SK-N-SH (cell line): Measurements from ENCODE around the gene NOL7. TPM values are rescaled to one million over a fixed set of nuclear protein-coding genes. Genes with fewer than 3 reads are reported as not detected.

Experiments
- CTCF ChIA-PET: fragments of 300-600, 350-600 bp; formaldehyde crosslinking; extraction: SDS; loops from one replicate; lab custom pipeline; 2021; lab: Yijun Ruan, JAX
- POLR2A ChIA-PET: fragments of 350-600 bp; sonication (Branson Sonifier 250); formaldehyde crosslinking; extraction: SDS; loops from one replicate; lab custom pipeline; 2020; ENCODE audit warnings: antibody characterized with exemption, inconsistent platforms; lab: Yijun Ruan, JAX
- DNase-seq: peaks from one replicate; pipeline ENCODE4 v3.0.0; 2012
- H2AFZ ChIP-seq: fragments of 200-600 bp; sonication (generic); 2 replicates; pipeline ENCODE4 v1.8.1; 2016; ENCODE audit warnings: antibody characterized with exemption, mild to moderate bottlenecking, low read depth
- H3F3A ChIP-seq: fragments of 200-600 bp; sonication (generic); replicated peaks from 2 replicates; pipeline ENCODE3; 2016; ENCODE audit warnings: antibody characterized with exemption, mild to moderate bottlenecking; ENCODE audit not compliant: insufficient read depth
- H3K27ac ChIP-seq, 2 experiments: fragments of 200-500 bp in 1 of 2; fragments of 200-600 bp in 1 of 2; sonication (Bioruptor generic) in 1 of 2; sonication (generic), shearing (Covaris generic) in 1 of 2; 2 replicates each; pipeline versions ENCODE4 v1.5.1 to v1.6.1; 2014 to 2016; ENCODE audit warnings: low read depth in 2 of 2, inconsistent platforms in 1 of 2, low read length in 1 of 2, mild to moderate bottlenecking in 1 of 2, mixed read lengths in 1 of 2
- H3K27me3 ChIP-seq: fragments of 200-600 bp; sonication (generic), shearing (Covaris generic); 2 replicates; pipeline ENCODE4 v1.6.1; 2016; ENCODE audit warnings: mixed run types; ENCODE audit not compliant: insufficient read depth
- H3K36me3 ChIP-seq, 2 experiments: fragments of 200-500 bp in 1 of 2; fragments of 200-600 bp in 1 of 2; sonication (Bioruptor generic) in 1 of 2; sonication (generic) in 1 of 2; replicated peaks in 1 of 2; 2 replicates each; pipeline versions ENCODE3 to v1.5.1; 2014 to 2016; ENCODE audit warnings: low read length in 1 of 2, mild to moderate bottlenecking in 1 of 2; ENCODE audit not compliant: insufficient read depth in 2 of 2, control insufficient read depth in 1 of 2
- H3K4me1 ChIP-seq, 2 experiments: fragments of 200-500 bp in 1 of 2; fragments of 200-600 bp in 1 of 2; sonication (Bioruptor generic) in 1 of 2; sonication (generic), shearing (Covaris generic) in 1 of 2; 2 replicates each; pipeline versions ENCODE4 v1.5.1 to v1.6.1; 2014 to 2016; ENCODE audit warnings: low read depth in 1 of 2, low read length in 1 of 2, mixed run types in 1 of 2; ENCODE audit not compliant: insufficient read depth in 2 of 2, control insufficient read depth in 1 of 2
- H3K4me2 ChIP-seq: fragments of 200-600 bp; sonication (generic), shearing (Covaris generic); 2 replicates; pipeline ENCODE4 v1.6.1; 2017; ENCODE audit warnings: mixed run types
- H3K4me3 ChIP-seq, 2 experiments: fragments of 200-500 bp in 1 of 2; fragments of 200-600 bp in 1 of 2; sonication (Bioruptor generic) in 1 of 2; sonication (generic), shearing (Covaris generic) in 1 of 2; 2 replicates each; pipeline versions ENCODE4 v1.5.1 to v1.8.1; 2014 to 2016; ENCODE audit warnings: low read depth in 2 of 2, inconsistent platforms in 1 of 2, low read length in 1 of 2, mild to moderate bottlenecking in 1 of 2, mixed read lengths in 1 of 2, moderate library complexity in 1 of 2
- H3K79me2 ChIP-seq: fragments of 200-600 bp; sonication (generic); 2 replicates; pipeline ENCODE4 v1.8.1; 2017; ENCODE audit warnings: mild to moderate bottlenecking; ENCODE audit not compliant: insufficient read depth
- H3K9ac ChIP-seq: fragments of 200-600 bp; sonication (generic); 2 replicates; pipeline ENCODE4 v1.6.1; 2017; ENCODE audit warnings: mixed run types
- H3K9me2 ChIP-seq: fragments of 200-600 bp; sonication (generic); 2 replicates; pipeline ENCODE4 v1.6.1; 2017; ENCODE audit warnings: mixed run types
- H3K9me3 ChIP-seq: fragments of 200-600 bp; sonication (generic); 2 replicates; pipeline ENCODE4 v1.6.1; 2017; ENCODE audit warnings: mixed run types, mild to moderate bottlenecking, moderate library complexity
- H4K20me1 ChIP-seq: fragments of 200-600 bp; sonication (generic); 2 replicates; pipeline ENCODE4 v1.6.1; 2017; ENCODE audit warnings: mild to moderate bottlenecking, mixed run types; ENCODE audit not compliant: insufficient read depth
- ELF1 ChIP-seq: IDR thresholded peaks from 2 replicates; pipeline ENCODE4 v1.4.0; 2012
- EP300 ChIP-seq, 2 experiments: IDR thresholded peaks; 2 replicates each; pipeline versions ENCODE4 v1.4.0 to v1.6.1; 2012; ENCODE audit warnings: borderline replicate concordance in 1 of 2, low read depth in 1 of 2, low read length in 1 of 2
- FOXJ3 ChIP-seq: sonication (generic); formaldehyde crosslinking; IDR thresholded peaks from 2 replicates; pipeline ENCODE4 v1.5.1; 2020; ENCODE audit warnings: mild to moderate bottlenecking, missing genetic modification reagents
- FOXM1 ChIP-seq: IDR thresholded peaks from 2 replicates; pipeline ENCODE4 v1.4.0; 2012; ENCODE audit warnings: low read depth, mild to moderate bottlenecking
- GABPA ChIP-seq: IDR thresholded peaks from 2 replicates; pipeline ENCODE4 v1.4.0; 2012; ENCODE audit warnings: low read depth, mild to moderate bottlenecking
- GATA2 ChIP-seq: sonication (generic); formaldehyde crosslinking; IDR thresholded peaks from 2 replicates; pipeline ENCODE4 v1.5.0; 2020; ENCODE audit warnings: mild to moderate bottlenecking, missing genetic modification reagents
- JUND ChIP-seq: IDR thresholded peaks from 2 replicates; pipeline ENCODE4 v1.4.0; 2012
- MAX ChIP-seq: IDR thresholded peaks from 2 replicates; pipeline ENCODE4 v1.4.0; 2012; ENCODE audit warnings: low read depth
- MEF2A ChIP-seq: IDR thresholded peaks from 2 replicates; pipeline ENCODE4 v1.4.0; 2012; ENCODE audit warnings: low read depth, borderline replicate concordance
- NRF1 ChIP-seq: IDR thresholded peaks from 2 replicates; pipeline ENCODE4 v1.6.1; 2012; ENCODE audit warnings: low read depth, mild to moderate bottlenecking, low read length
- PBX3 ChIP-seq: IDR thresholded peaks from 2 replicates; pipeline ENCODE4; 2012
- REST ChIP-seq: IDR thresholded peaks from 2 replicates; pipeline ENCODE4 v1.6.1; 2012; ENCODE audit warnings: mild to moderate bottlenecking, low read depth, low read length, moderate library complexity
- SMC3 ChIP-seq: IDR thresholded peaks from 2 replicates; pipeline ENCODE4 v1.6.1; 2012; ENCODE audit warnings: low read depth, low read length, improper control_type of control experiment
- ZBTB33 ChIP-seq: IDR thresholded peaks from 2 replicates; pipeline ENCODE4 v1.4.0; 2012; ENCODE audit warnings: low read depth, borderline replicate concordance
- WGBS: methylation state at CpG from one replicate; pipeline ENCODE4 v1.1.6; 2017; ENCODE audit warnings: low lambda C conversion rate; 5-methylcytosine and 5-hydroxymethylcytosine counted together
- polyA plus RNA-seq, 3 experiments: library from polyadenylated mRNA; depleted of rRNA; stranded (reverse); fragments of >200 nt; gene quantifications; 2 replicates each; pipeline ENCODE4 v1.2.3, GENCODE V29; 2012
- TF ChIP-seq, protein P1 (sequence below): IDR thresholded peaks from 2 replicates; pipeline ENCODE4 v1.4.0; 2012; ENCODE audit warnings: low read depth, borderline replicate concordance
- TF ChIP-seq, protein P2 (sequence below): fragments of 150-350 bp; IDR thresholded peaks from 2 replicates; pipeline ENCODE4 v1.6.1; 2017; ENCODE audit warnings: antibody characterized with exemption, low read length, low read depth, borderline replicate concordance
- TF ChIP-seq, protein P3 (sequence below): fragments of 200-600 bp; sonication (generic); IDR thresholded peaks from 2 replicates; pipeline ENCODE4 v1.6.1; 2017; ENCODE audit warnings: antibody characterized with exemption, mild to moderate bottlenecking, moderate library complexity

The NOL7 gene
- polyA plus RNA-seq, 1 of the 3 experiments (the other 2 are of a cell fraction): 103 TPM

DNA sequence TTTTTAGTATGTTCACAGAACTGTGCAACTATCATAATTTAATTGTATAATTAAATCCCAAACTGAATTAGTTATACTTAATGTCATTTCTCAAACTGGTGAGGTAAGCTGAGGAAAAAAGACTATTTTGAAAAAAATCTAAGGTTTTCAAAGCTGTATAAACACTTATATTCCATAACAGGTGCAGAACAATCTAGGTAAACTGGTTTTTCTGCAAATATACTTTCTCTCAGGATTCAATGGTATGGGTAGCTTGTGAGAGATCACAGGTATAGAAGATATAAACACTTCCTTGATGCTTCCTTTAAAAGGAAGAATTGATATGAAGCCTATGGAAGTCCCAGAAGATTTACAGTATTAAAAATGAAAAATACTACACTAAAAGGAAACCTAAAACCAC, 33.7 kb downstream of the NOL7 start:
- Histone ChIP-seq H3K79me2 (peaks cover 34% of the 10 kb centered on the region), H3K27me3 (no peaks in the 10 kb centered on the region), H3F3A (peaks cover 20% of the 10 kb centered on the region), H2AFZ (no peak overlapping the region), H3K4me2 (no peak overlapping the region), H3K27ac (no peak overlapping the region), H3K9me2 (no peaks in the 10 kb centered on the region), H3K4me1 (peaks cover 2 to 7% of the 10 kb centered on the region in 2 experiments; a peak in 2 of 4 replicates), H4K20me1 (no peaks in the 10 kb centered on the region), H3K9me3 (no peaks in the 10 kb centered on the region), H3K36me3 (peaks cover 16 to 56% of the 10 kb centered on the region in 2 experiments), H3K9ac (no peak overlapping the region), H3K4me3 (no peak overlapping the region)
- CTCF ChIA-PET: no interaction called here
- POLR2A ChIA-PET: no interaction called here
- TF ChIP-seq PBX3 (no peak), EP300 (IDR thresholded peaks at IDR 0.05; ENCODE audit: borderline replicate concordance in 1 of 2, low read depth in 1 of 2, low read length in 1 of 2) (no peak)
- TF ChIP-seq, protein P1, sequence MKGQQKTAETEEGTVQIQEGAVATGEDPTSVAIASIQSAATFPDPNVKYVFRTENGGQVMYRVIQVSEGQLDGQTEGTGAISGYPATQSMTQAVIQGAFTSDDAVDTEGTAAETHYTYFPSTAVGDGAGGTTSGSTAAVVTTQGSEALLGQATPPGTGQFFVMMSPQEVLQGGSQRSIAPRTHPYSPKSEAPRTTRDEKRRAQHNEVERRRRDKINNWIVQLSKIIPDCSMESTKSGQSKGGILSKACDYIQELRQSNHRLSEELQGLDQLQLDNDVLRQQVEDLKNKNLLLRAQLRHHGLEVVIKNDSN: no peak
- no peak for DNase-seq

- TF ChIP-seq GABPA (no peak), GATA2 (CRISPR knock-in tag) (no peak), FOXJ3 (CRISPR knock-in tag) (no peak), ELF1 (no peak), MEF2A (no peak), REST (no peak), MAX (no peak), FOXM1 (no peak), SMC3 (no peak), JUND (no peak), NRF1 (no peak), ZBTB33 (no peak)
- TF ChIP-seq, protein P2, sequence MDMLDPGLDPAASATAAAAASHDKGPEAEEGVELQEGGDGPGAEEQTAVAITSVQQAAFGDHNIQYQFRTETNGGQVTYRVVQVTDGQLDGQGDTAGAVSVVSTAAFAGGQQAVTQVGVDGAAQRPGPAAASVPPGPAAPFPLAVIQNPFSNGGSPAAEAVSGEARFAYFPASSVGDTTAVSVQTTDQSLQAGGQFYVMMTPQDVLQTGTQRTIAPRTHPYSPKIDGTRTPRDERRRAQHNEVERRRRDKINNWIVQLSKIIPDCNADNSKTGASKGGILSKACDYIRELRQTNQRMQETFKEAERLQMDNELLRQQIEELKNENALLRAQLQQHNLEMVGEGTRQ: no peak
- TF ChIP-seq, protein P3, sequence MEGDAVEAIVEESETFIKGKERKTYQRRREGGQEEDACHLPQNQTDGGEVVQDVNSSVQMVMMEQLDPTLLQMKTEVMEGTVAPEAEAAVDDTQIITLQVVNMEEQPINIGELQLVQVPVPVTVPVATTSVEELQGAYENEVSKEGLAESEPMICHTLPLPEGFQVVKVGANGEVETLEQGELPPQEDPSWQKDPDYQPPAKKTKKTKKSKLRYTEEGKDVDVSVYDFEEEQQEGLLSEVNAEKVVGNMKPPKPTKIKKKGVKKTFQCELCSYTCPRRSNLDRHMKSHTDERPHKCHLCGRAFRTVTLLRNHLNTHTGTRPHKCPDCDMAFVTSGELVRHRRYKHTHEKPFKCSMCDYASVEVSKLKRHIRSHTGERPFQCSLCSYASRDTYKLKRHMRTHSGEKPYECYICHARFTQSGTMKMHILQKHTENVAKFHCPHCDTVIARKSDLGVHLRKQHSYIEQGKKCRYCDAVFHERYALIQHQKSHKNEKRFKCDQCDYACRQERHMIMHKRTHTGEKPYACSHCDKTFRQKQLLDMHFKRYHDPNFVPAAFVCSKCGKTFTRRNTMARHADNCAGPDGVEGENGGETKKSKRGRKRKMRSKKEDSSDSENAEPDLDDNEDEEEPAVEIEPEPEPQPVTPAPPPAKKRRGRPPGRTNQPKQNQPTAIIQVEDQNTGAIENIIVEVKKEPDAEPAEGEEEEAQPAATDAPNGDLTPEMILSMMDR: no peak
- WGBS: 95% methylated on average over 4 of the region's 4 CpGs
- Histone ChIP-seq H3K27ac (no peak overlapping the region), H3K9me2 (no peaks in the 10 kb centered on the region), H3K27me3 (no peaks in the 10 kb centered on the region), H3K4me1 (peaks cover 6 to 7% of the 10 kb centered on the region in 2 experiments; a peak in 2 of 4 replicates), H3K4me2 (no peak overlapping the region), H3K79me2 (peaks cover 36% of the 10 kb centered on the region), H4K20me1 (no peaks in the 10 kb centered on the region), H3K36me3 (peaks cover 11 to 51% of the 10 kb centered on the region in 2 experiments), H3K9me3 (no peaks in the 10 kb centered on the region), H3K9ac (no peak overlapping the region), H3K4me3 (no peak overlapping the region), H3F3A (peaks cover 20% of the 10 kb centered on the region), H2AFZ (no peak overlapping the region)
- DNase-seq: no peak
- ChIA-PET POLR2A (interaction anchor here (0.6 kb wide), 1 partner anchor 81 kb away, joined by 4 read pairs; no protein-coding TSS in a partner anchor), CTCF (no interaction called here)
Observed at GRCh38 chr6:13649393-13649792, 34.3 kb downstream of the NOL7 start.
